ENCODE results near the gene NOL4L. TPM values are rescaled to one million over a fixed set of nuclear protein-coding genes. Genes with fewer than 3 reads are reported as not detected.

Gene NOL4L
- total RNA-seq, 1 donor from 2014 or later: 90.6 TPM

GRCh38 chr20:32455901-32456701, 129.0 kb downstream of the NOL4L start:
- no peak for TF ChIP-seq CTCF (IDR thresholded peaks at IDR 0.05; ENCODE audit: unreplicated experiment)
- Mint-ChIP-seq H3K9me3 (no peaks in the 10 kb centered on the region), H3K4me1 (peaks cover 26% of the 10 kb centered on the region), H3K36me3 (peaks cover 17% of the 10 kb centered on the region), H3K27ac (peak overlapping the region; percentile 86), H3K4me3 (no peak overlapping the region), H3K27me3 (ENCODE audit: low read depth) (no peaks in the 10 kb centered on the region)
- no peak for DNase-seq (ENCODE audit: low spot score in 2 of 2, unreplicated experiment in 2 of 2)

GRCh38 chr20:32455171-32455900, 129.8 kb downstream of the NOL4L start:
- H3K9me3 Mint-ChIP-seq: no peaks in the 10 kb centered on the region
- DNase-seq (ENCODE audit: low spot score in 2 of 2, unreplicated experiment in 2 of 2): no peak
- H3K27ac Mint-ChIP-seq: peak overlapping the region; percentile 86
- TF ChIP-seq CTCF (IDR thresholded peaks at IDR 0.05; ENCODE audit: unreplicated experiment): no peak
- no peak overlapping the region for H3K4me3 Mint-ChIP-seq
- H3K27me3 Mint-ChIP-seq (ENCODE audit: low read depth): no peaks in the 10 kb centered on the region
- peaks cover 19% of the 10 kb centered on the region for H3K36me3 Mint-ChIP-seq
- H3K4me1 Mint-ChIP-seq: peaks cover 29% of the 10 kb centered on the region

GRCh38 chr20:32454164-32455145, 130.7 kb downstream of the NOL4L start:
- no peak for TF ChIP-seq CTCF (IDR thresholded peaks at IDR 0.05; ENCODE audit: unreplicated experiment)
- no peaks in the 10 kb centered on the region for H3K9me3 Mint-ChIP-seq
- DNase-seq (ENCODE audit: low spot score in 2 of 2, unreplicated experiment in 2 of 2): no peak
- H3K27me3 Mint-ChIP-seq (ENCODE audit: low read depth): no peaks in the 10 kb centered on the region
- H3K36me3 Mint-ChIP-seq: peaks cover 21% of the 10 kb centered on the region
- peaks cover 38% of the 10 kb centered on the region for H3K4me1 Mint-ChIP-seq
- H3K27ac Mint-ChIP-seq: peak overlapping the region; percentile 86
- no peak overlapping the region for H3K4me3 Mint-ChIP-seq

- H3K36me3 Mint-ChIP-seq: peaks cover 25% of the 10 kb centered on the region
- no peaks in the 10 kb centered on the region for H3K27me3 Mint-ChIP-seq (ENCODE audit: low read depth)
- peaks cover 39% of the 10 kb centered on the region for H3K4me1 Mint-ChIP-seq
- H3K4me3 Mint-ChIP-seq: no peak overlapping the region
- no peak for TF ChIP-seq CTCF (IDR thresholded peaks at IDR 0.05; ENCODE audit: unreplicated experiment)
- no peaks in the 10 kb centered on the region for H3K9me3 Mint-ChIP-seq
- no peak overlapping the region for H3K27ac Mint-ChIP-seq
- no peak for DNase-seq (ENCODE audit: low spot score in 2 of 2, unreplicated experiment in 2 of 2)
Measured at GRCh38 chr20:32453467-32454163, 131.5 kb downstream of the NOL4L start.
